ENCODE measurements around the gene ETV5. TPM values are rescaled to one million over a fixed set of nuclear protein-coding genes. Genes with fewer than 3 reads are reported as not detected.

The ETV5 gene
- total RNA-seq, 1 donor from 2014 or later = 22.9 TPM

- H3K27ac Mint-ChIP-seq (ENCODE audit: unreplicated experiment) = no peak overlapping the region
- H3K9me3 Mint-ChIP-seq (ENCODE audit: low read depth) = no peaks in the 10 kb centered on the region
- H3K4me1 Mint-ChIP-seq (ENCODE audit: low read depth) = peaks cover 38% of the 10 kb centered on the region
- H3K4me3 Mint-ChIP-seq (ENCODE audit: unreplicated experiment) = no peak overlapping the region
- H3K27me3 Mint-ChIP-seq (ENCODE audit: low read depth) = no peaks in the 10 kb centered on the region
- no peak for DNase-seq (ENCODE audit: low spot score)
- TF ChIP-seq CTCF (IDR thresholded peaks at IDR 0.05) = no peak
- no peaks in the 10 kb centered on the region for H3K36me3 Mint-ChIP-seq (ENCODE audit: low read depth)
These were observed 13.3 kb downstream of the ETV5 start for GRCh38 chr3:186095561-186096081.

- DNase-seq (ENCODE audit: low spot score) = no peak
- H3K4me3 Mint-ChIP-seq (ENCODE audit: unreplicated experiment) = no peak overlapping the region
- no peaks in the 10 kb centered on the region for H3K27me3 Mint-ChIP-seq (ENCODE audit: low read depth)
- no peaks in the 10 kb centered on the region for H3K36me3 Mint-ChIP-seq (ENCODE audit: low read depth)
- H3K4me1 Mint-ChIP-seq (ENCODE audit: low read depth) = peaks cover 37% of the 10 kb centered on the region
- no peaks in the 10 kb centered on the region for H3K9me3 Mint-ChIP-seq (ENCODE audit: low read depth)
- no peak for TF ChIP-seq CTCF (IDR thresholded peaks at IDR 0.05)
- no peak overlapping the region for H3K27ac Mint-ChIP-seq (ENCODE audit: unreplicated experiment)
These were observed 14.0 kb downstream of the ETV5 start for GRCh38 chr3:186094696-186095425.

GRCh38 chr3:186094271-186094670 lies 14.6 kb downstream of the ETV5 start:
- H3K27ac Mint-ChIP-seq (ENCODE audit: unreplicated experiment) = no peak overlapping the region

GRCh38 chr3:186093271-186093900 lies 15.5 kb downstream of the ETV5 start:
- Mint-ChIP-seq H3K36me3 (ENCODE audit: low read depth) (no peaks in the 10 kb centered on the region), H3K27ac (ENCODE audit: unreplicated experiment) (no peak overlapping the region), H3K4me1 (ENCODE audit: low read depth) (peaks cover 22% of the 10 kb centered on the region)

More at GRCh38 chr3:186094271-186094670, 14.6 kb downstream of the ETV5 start:
- H3K4me3 Mint-ChIP-seq (ENCODE audit: unreplicated experiment) = no peak overlapping the region
- H3K4me1 Mint-ChIP-seq (ENCODE audit: low read depth) = peaks cover 31% of the 10 kb centered on the region
- no peak for DNase-seq (ENCODE audit: low spot score)
- H3K27me3 Mint-ChIP-seq (ENCODE audit: low read depth) = no peaks in the 10 kb centered on the region
- no peak for TF ChIP-seq CTCF (IDR thresholded peaks at IDR 0.05)
- no peaks in the 10 kb centered on the region for H3K36me3 Mint-ChIP-seq (ENCODE audit: low read depth)
- no peaks in the 10 kb centered on the region for H3K9me3 Mint-ChIP-seq (ENCODE audit: low read depth)

More at GRCh38 chr3:186093271-186093900, 15.5 kb downstream of the ETV5 start:
- no peaks in the 10 kb centered on the region for H3K27me3 Mint-ChIP-seq (ENCODE audit: low read depth)
- no peak for DNase-seq (ENCODE audit: low spot score)
- no peaks in the 10 kb centered on the region for H3K9me3 Mint-ChIP-seq (ENCODE audit: low read depth)
- TF ChIP-seq CTCF (IDR thresholded peaks at IDR 0.05) = no peak
- H3K4me3 Mint-ChIP-seq (ENCODE audit: unreplicated experiment) = no peak overlapping the region

Data from chondrocyte (in vitro differentiated cells).